ENCODE results near the gene RPUSD2.

DNA sequence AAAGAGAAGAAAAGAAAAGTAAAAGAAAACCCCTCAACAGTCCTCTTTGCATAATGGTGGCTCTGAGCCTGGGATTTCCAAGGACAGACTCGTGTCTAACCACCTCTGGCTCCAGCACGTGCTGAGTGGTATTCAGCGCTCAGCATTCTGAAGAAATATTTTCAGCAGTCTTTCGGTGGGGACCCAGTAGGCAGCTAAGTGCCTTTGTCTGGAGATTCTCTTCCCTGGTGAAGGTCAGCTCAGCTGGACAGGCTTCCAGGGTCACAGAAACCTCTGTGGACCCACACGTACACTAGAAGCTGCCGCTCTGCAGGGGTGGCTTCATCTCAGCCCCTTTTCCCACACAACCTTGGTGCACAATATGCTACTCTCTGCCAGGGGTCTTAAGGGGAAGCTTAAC, 40.3 kb upstream of the RPUSD2 start:
- no peak for TF ChIP-seq CTCF (IDR thresholded peaks at IDR 0.05; ENCODE audit: insufficient read depth, low read depth, low read length)
- no peak for TF ChIP-seq EZH2 (IDR thresholded peaks at IDR 0.05; ENCODE audit: insufficient read depth, low read length)

Measured in astrocyte (in vitro differentiated cells and primary cell).